Trophoblast cell (in vitro differentiated cells and primary cell): ENCODE measurements around the gene DSTYK.

ENCODE experiments used
- DNase-seq, 2 donors: peaks; one replicate each; pipeline ENCODE4 v3.0.0-alpha.2; 2016
- H2AFZ ChIP-seq: 2 replicates; pipeline ENCODE4 v1.6.1; 2013; ENCODE audit warnings: low read length, moderate library complexity, mild to moderate bottlenecking; ENCODE audit not compliant: insufficient read depth, poor library complexity
- H2AK5ac ChIP-seq: 2 replicates; pipeline ENCODE4 v1.6.1; 2013; ENCODE audit warnings: mild to moderate bottlenecking, low read length
- H2BK120ac ChIP-seq: 2 replicates; pipeline ENCODE4 v1.6.1; 2013; ENCODE audit warnings: low read length, mild to moderate bottlenecking, moderate library complexity; ENCODE audit not compliant: insufficient read depth, poor library complexity
- H2BK12ac ChIP-seq: 2 replicates; pipeline ENCODE4 v1.6.1; 2013; ENCODE audit warnings: mild to moderate bottlenecking, low read length, moderate library complexity
- H2BK5ac ChIP-seq: 2 replicates; pipeline ENCODE4 v1.6.1; 2013; ENCODE audit warnings: low read length, low read depth, moderate library complexity, mild to moderate bottlenecking; ENCODE audit not compliant: poor library complexity
- H3K14ac ChIP-seq: 2 replicates; pipeline ENCODE4 v1.6.1; 2013; ENCODE audit warnings: mild to moderate bottlenecking, low read length
- H3K18ac ChIP-seq: 2 replicates; pipeline ENCODE4 v1.6.1; 2013; ENCODE audit warnings: mild to moderate bottlenecking, low read length
- H3K23ac ChIP-seq: 2 replicates; pipeline ENCODE4 v1.6.1; 2013; ENCODE audit warnings: low read length
- H3K27ac ChIP-seq: 2 replicates; pipeline ENCODE4 v1.5.1; 2013; ENCODE audit warnings: low read depth, mild to moderate bottlenecking, inconsistent platforms, low read length, moderate library complexity
- H3K27me3 ChIP-seq: 2 replicates; pipeline ENCODE4 v1.6.1; 2013; ENCODE audit warnings: inconsistent platforms, mild to moderate bottlenecking, low read length, moderate library complexity; ENCODE audit not compliant: insufficient read depth
- H3K36me3 ChIP-seq, 2 experiments: 1 replicate in 1 of 2; 2 replicates in 1 of 2; pipeline ENCODE4 v1.6.1; 2013; ENCODE audit warnings: low read length in 2 of 2, mild to moderate bottlenecking in 2 of 2, moderate library complexity in 1 of 2; ENCODE audit not compliant: insufficient read depth in 2 of 2, control insufficient read depth in 1 of 2
- H3K4ac ChIP-seq: 2 replicates; pipeline ENCODE4 v1.6.1; 2013; ENCODE audit warnings: low read depth, mild to moderate bottlenecking, low read length, moderate library complexity
- H3K4me1 ChIP-seq, 2 experiments: 1 replicate in 1 of 2; 2 replicates in 1 of 2; pipeline ENCODE4 v1.6.1; 2013; ENCODE audit warnings: low read length in 2 of 2, mild to moderate bottlenecking in 2 of 2, moderate library complexity in 1 of 2; ENCODE audit not compliant: insufficient read depth in 2 of 2, control insufficient read depth in 1 of 2
- H3K4me2 ChIP-seq: 2 replicates; pipeline ENCODE4 v1.6.1; 2013; ENCODE audit warnings: inconsistent platforms, mild to moderate bottlenecking, low read length, moderate library complexity
- H3K4me3 ChIP-seq: 2 replicates; pipeline ENCODE4 v1.5.1; 2013; ENCODE audit warnings: mild to moderate bottlenecking, low read depth, low read length, inconsistent platforms
- H3K79me1 ChIP-seq: one replicate; pipeline ENCODE4 v1.6.1; 2013; ENCODE audit warnings: low read length
- H3K79me2 ChIP-seq: 2 replicates; pipeline ENCODE4 v1.6.1; 2013; ENCODE audit warnings: low read length, mild to moderate bottlenecking; ENCODE audit not compliant: control insufficient read depth, insufficient read depth, poor library complexity
- H3K9ac ChIP-seq: 2 replicates; pipeline ENCODE4 v1.6.1; 2013; ENCODE audit warnings: mild to moderate bottlenecking, low read length
- H3K9me3 ChIP-seq: 2 replicates; pipeline ENCODE4 v1.6.1; 2013; ENCODE audit warnings: low read depth, mild to moderate bottlenecking, control low read depth, inconsistent platforms, low read length; ENCODE audit not compliant: insufficient read depth
- H4K12ac ChIP-seq: 2 replicates; pipeline ENCODE4 v1.6.1; 2013; ENCODE audit warnings: low read depth, mild to moderate bottlenecking, low read length, moderate library complexity
- H4K8ac ChIP-seq: 2 replicates; pipeline ENCODE4 v1.6.1; 2013; ENCODE audit warnings: low read depth, mild to moderate bottlenecking, low read length, moderate library complexity
- H4K91ac ChIP-seq: one replicate; pipeline ENCODE4 v1.6.1; 2013; ENCODE audit warnings: low read depth, mild to moderate bottlenecking, low read length, moderate library complexity
- WGBS: extraction: QIAGEN DNeasy Blood & Tissue Kit; methylation state at CpG from one replicate; pipeline ENCODE4 v1.1.7; 2013; ENCODE audit warnings: missing lambda C conversion rate; ENCODE audit not compliant: insufficient read length, insufficient coverage; ENCODE audit errors: extremely low coverage; 5-methylcytosine and 5-hydroxymethylcytosine counted together

Gene DSTYK

DNA sequence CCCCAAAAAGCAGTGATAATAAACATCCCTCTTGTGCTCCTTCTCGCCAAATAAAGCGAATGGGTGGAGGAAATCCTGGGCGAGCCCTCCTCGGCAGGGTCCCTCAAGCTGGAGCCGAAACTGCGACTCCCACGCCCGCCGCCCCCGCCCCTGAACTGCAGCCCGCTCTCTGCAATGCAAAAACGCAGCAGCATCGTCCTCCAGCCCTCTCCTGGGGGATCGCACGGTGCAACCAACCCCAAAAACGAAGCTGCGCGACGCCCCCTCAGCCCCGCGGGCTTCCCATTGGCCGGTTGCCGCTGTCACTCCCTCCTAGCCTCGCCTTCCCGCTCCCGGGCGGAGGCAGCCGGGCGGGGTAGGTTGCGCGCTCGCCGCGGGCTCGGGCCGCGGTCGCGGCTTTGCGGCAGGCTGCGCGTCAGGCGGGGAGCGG is 16.1 kb upstream of the DSTYK start, which contains the start of gene TMCC2:
Gene TMCC2, plus strand, starts transcription at position 363 of the 430 bp plus-strand sequence. CDS start 619 bp downstream, outside the sequence.
- Histone ChIP-seq H4K91ac (no peak within 1 kb of the TSS), H3K14ac (peak within 1 kb of the TSS; percentile 20), H2BK120ac (no peak within 1 kb of the TSS), H3K4ac (no peak within 1 kb of the TSS), H3K79me1 (no peaks in the 10 kb centered on the region), H3K4me1 (peaks cover 5% of the 10 kb centered on the region in 2 experiments), H3K79me2 (no peaks in the 10 kb centered on the region), H3K23ac (no peak within 1 kb of the TSS), H3K18ac (no peak within 1 kb of the TSS), H4K12ac (no peak within 1 kb of the TSS), H3K4me2 (peak within 1 kb of the TSS; percentile 99), H3K36me3 (no peaks in the 10 kb centered on the region), H2AK5ac (no peak within 1 kb of the TSS), H3K9ac (peak within 1 kb of the TSS; percentile 14), H3K9me3 (no peaks in the 10 kb centered on the region), H2BK12ac (no peak within 1 kb of the TSS), H3K4me3 (peak within 1 kb of the TSS; percentile 74), H4K8ac (peak within 1 kb of the TSS; percentile 34), H2BK5ac (no peak within 1 kb of the TSS), H2AFZ (peak within 1 kb of the TSS; percentile 93), H3K27me3 (peaks cover 5% of the 10 kb centered on the region), H3K27ac (no peak within 1 kb of the TSS)
- peak in 1 of 2 donors; percentile 63 for DNase-seq
- no CpG with 5 or more reads among the region's 44 CpGs for WGBS

- H4K91ac ChIP-seq: no peak overlapping the region
- peak overlapping the region; percentile 93 for H2AFZ ChIP-seq
- no peak overlapping the region for H2BK5ac ChIP-seq
- no peak overlapping the region for H2AK5ac ChIP-seq
- peak overlapping the region; percentile 74 for H3K4me3 ChIP-seq
- H3K36me3 ChIP-seq: no peaks in the 10 kb centered on the region
- H3K4me2 ChIP-seq: peak overlapping the region; percentile 99
- no peak overlapping the region for H3K9ac ChIP-seq
- H4K8ac ChIP-seq: peak overlapping the region; percentile 34
- H4K12ac ChIP-seq: no peak overlapping the region
- no CpG with 5 or more reads among the region's 8 CpGs for WGBS
- peaks cover 5% of the 10 kb centered on the region in 2 experiments for H3K4me1 ChIP-seq
- H2BK120ac ChIP-seq: no peak overlapping the region
- H3K9me3 ChIP-seq: no peaks in the 10 kb centered on the region
- H3K4ac ChIP-seq: no peak overlapping the region
- no peak for DNase-seq
- no peaks in the 10 kb centered on the region for H3K79me2 ChIP-seq
- no peak overlapping the region for H2BK12ac ChIP-seq
- H3K27me3 ChIP-seq: peaks cover 5% of the 10 kb centered on the region
- no peak overlapping the region for H3K18ac ChIP-seq
- no peak overlapping the region for H3K14ac ChIP-seq
- no peak overlapping the region for H3K23ac ChIP-seq
- no peak overlapping the region for H3K27ac ChIP-seq
- no peaks in the 10 kb centered on the region for H3K79me1 ChIP-seq
These were observed 15.5 kb upstream of the DSTYK start for GRCh38 chr1:205226868-205227583.

DNA sequence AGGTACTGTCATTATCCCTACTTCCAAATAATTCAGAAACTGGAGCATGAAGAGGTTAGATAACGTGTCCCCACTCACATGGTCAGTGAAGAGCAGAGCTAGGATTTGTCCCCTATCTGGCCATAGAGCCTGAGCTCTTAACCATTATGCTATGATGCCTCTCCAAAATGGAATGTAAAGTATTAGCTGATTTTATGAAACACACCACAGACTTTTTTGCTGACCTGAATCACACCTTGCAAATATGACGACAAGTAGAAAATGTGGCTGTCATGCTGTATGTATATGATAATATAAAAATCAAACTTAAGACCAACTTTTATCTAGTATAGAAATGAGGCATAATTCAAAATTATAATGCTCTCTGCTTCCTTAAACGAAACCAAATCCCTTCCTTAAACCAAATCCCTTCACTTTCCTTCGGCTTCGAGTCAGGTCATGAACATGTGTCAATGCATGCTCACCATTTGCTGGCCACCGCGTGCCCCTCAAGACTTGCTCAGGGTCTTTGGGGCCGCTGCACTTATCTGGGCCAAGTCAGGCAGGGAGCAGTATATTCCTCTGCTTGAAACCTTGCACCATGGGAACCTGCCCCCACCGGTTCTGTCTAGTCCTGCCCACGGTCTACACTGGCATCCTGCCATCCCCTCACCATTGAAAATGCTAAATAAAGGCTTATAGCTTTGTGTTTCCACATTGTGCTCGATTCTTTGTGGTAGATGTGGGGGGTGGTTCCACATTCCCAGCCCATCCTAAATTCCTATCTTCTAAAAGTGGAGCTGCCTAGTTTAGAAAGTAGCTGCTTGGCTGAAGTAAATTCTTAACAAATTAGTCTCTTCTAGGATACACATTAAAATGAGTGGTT is 14.6 kb upstream of the DSTYK start:
- no peak overlapping the region for H2AFZ ChIP-seq
- H3K79me2 ChIP-seq: no peaks in the 10 kb centered on the region
- H2BK5ac ChIP-seq: no peak overlapping the region
- no peak overlapping the region for H2AK5ac ChIP-seq
- peak overlapping the region; percentile 18 for H3K9ac ChIP-seq
- H3K4me2 ChIP-seq: no peak overlapping the region
- H3K4me3 ChIP-seq: no peak overlapping the region
- no peak overlapping the region for H3K18ac ChIP-seq
- no peak overlapping the region for H2BK120ac ChIP-seq
- H3K9me3 ChIP-seq: no peaks in the 10 kb centered on the region
- no peak overlapping the region for H4K12ac ChIP-seq
- H3K23ac ChIP-seq: no peak overlapping the region
- no peak overlapping the region for H3K14ac ChIP-seq
- DNase-seq: peak in 1 of 2 donors; percentile 63
- no peak overlapping the region for H2BK12ac ChIP-seq
- no peak overlapping the region for H4K91ac ChIP-seq
- no peaks in the 10 kb centered on the region for H3K79me1 ChIP-seq
- H3K27me3 ChIP-seq: peaks cover 5% of the 10 kb centered on the region
- H3K4ac ChIP-seq: no peak overlapping the region
- peaks cover 5% of the 10 kb centered on the region in 2 experiments for H3K4me1 ChIP-seq
- no CpG with 5 or more reads among the region's 11 CpGs for WGBS
- H3K27ac ChIP-seq: no peak overlapping the region
- no peaks in the 10 kb centered on the region for H3K36me3 ChIP-seq
- H4K8ac ChIP-seq: no peak overlapping the region

GRCh38 chr1:205224736-205225135 is 13.2 kb upstream of the DSTYK start:
- Histone ChIP-seq H3K27ac (no peak overlapping the region), H3K14ac (no peak overlapping the region), H4K8ac (no peak overlapping the region), H3K4me2 (no peak overlapping the region), H3K79me1 (no peaks in the 10 kb centered on the region), H3K79me2 (no peaks in the 10 kb centered on the region), H3K9me3 (no peaks in the 10 kb centered on the region), H2AK5ac (no peak overlapping the region), H3K9ac (no peak overlapping the region), H2AFZ (no peak overlapping the region), H3K4ac (no peak overlapping the region), H4K91ac (no peak overlapping the region), H2BK120ac (no peak overlapping the region), H4K12ac (no peak overlapping the region), H3K27me3 (peaks cover 5% of the 10 kb centered on the region), H3K4me1 (peaks cover 5% of the 10 kb centered on the region in 2 experiments), H3K36me3 (no peaks in the 10 kb centered on the region), H3K4me3 (no peak overlapping the region), H2BK5ac (no peak overlapping the region), H3K18ac (no peak overlapping the region), H2BK12ac (no peak overlapping the region), H3K23ac (no peak overlapping the region)
- DNase-seq: no peak
